Glomerular visceral epithelial cell (primary cell): Measurements from ENCODE around the gene SEBOX.

Experiments used
- DNase-seq: peaks from one replicate; pipeline ENCODE4 v3.0.0-alpha.2; 2016; ENCODE audit errors: extremely low spot score

Gene SEBOX

GRCh38 chr17:28394337-28395116 is 29.5 kb upstream of the SEBOX start:
- peak; percentile 27 for DNase-seq

GRCh38 chr17:28392491-28392890 is 27.5 kb upstream of the SEBOX start:
- no peak for DNase-seq

GRCh38 chr17:28391401-28391800 is 26.4 kb upstream of the SEBOX start:
- no peak for DNase-seq

- DNase-seq = no peak
Measured at GRCh38 chr17:28390984-28391383, 26.0 kb upstream of the SEBOX start.

- DNase-seq = no peak
Measured at GRCh38 chr17:28390563-28390962, 25.6 kb upstream of the SEBOX start.

GRCh38 chr17:28390141-28390540 is 25.1 kb upstream of the SEBOX start:
- no peak for DNase-seq

- DNase-seq = no peak
Measured at GRCh38 chr17:28388106-28388505, 23.1 kb upstream of the SEBOX start.

- DNase-seq = no peak
Measured at GRCh38 chr17:28386391-28386790, 21.4 kb upstream of the SEBOX start.

GRCh38 chr17:28385406-28385805 is 20.4 kb upstream of the SEBOX start:
- DNase-seq = no peak

- no peak for DNase-seq
Measured at GRCh38 chr17:28385037-28385400, 20.0 kb upstream of the SEBOX start.

GRCh38 chr17:28384281-28385036 is 19.5 kb upstream of the SEBOX start:
- DNase-seq = peak; percentile 39

GRCh38 chr17:28381141-28381825 is 16.3 kb upstream of the SEBOX start:
- DNase-seq = no peak

- DNase-seq = no peak
Measured at GRCh38 chr17:28379814-28380801, 15.1 kb upstream of the SEBOX start.

- no peak for DNase-seq
Measured at GRCh38 chr17:28372945-28373274, 7.9 kb upstream of the SEBOX start.

- DNase-seq = no peak
Measured at GRCh38 chr17:28372203-28372944, 7.4 kb upstream of the SEBOX start.

- peak; percentile 77 for DNase-seq
Measured at GRCh38 chr17:28371245-28372202, 6.5 kb upstream of the SEBOX start, which contains the start of gene SARM1. Gene SARM1, plus strand, starts transcription at chr17:28371694. Its CDS starts 339 bp downstream, at chr17:28372033.

- no peak for DNase-seq
Measured at GRCh38 chr17:28370744-28371103, 5.7 kb upstream of the SEBOX start.

- DNase-seq = peak; percentile 26
Measured at GRCh38 chr17:28370035-28370743, 5.2 kb upstream of the SEBOX start, which contains the start of gene VTN. Gene VTN, minus strand, starts transcription at chr17:28370307. Its CDS starts 104 bp downstream, at chr17:28370203.

- no peak for DNase-seq
Measured at GRCh38 chr17:28369684-28370034, 4.7 kb upstream of the SEBOX start.
